Ammon's horn (tissue), 1 donor: ENCODE measurements around the gene PRSS48.
"Not testable (repeated sequence)": the region's sequence is repeated elsewhere in the genome, so short reads cannot be mapped to it uniquely, and the experiment has no call there.

ENCODE experiments used
- DNase-seq: peaks from one replicate; pipeline ENCODE4 v3.0.0-alpha.2; 2016; ENCODE audit warnings: low spot score

PRSS48 gene

GRCh38 chr4:151276787-151277562 is at the start of gene PRSS48:
TSS of gene PRSS48 (plus strand) at chr4:151277161. CDS start at chr4:151277173, 12 bp downstream.
- DNase-seq = peak; percentile 79

GRCh38 chr4:151227172-151227571 is 49.8 kb upstream of the PRSS48 start:
- DNase-seq = no peak

GRCh38 chr4:151227731-151228130 is 49.2 kb upstream of the PRSS48 start:
- DNase-seq = peak; percentile 84

- DNase-seq = no peak
Measured at GRCh38 chr4:151228189-151229119, 48.5 kb upstream of the PRSS48 start.

DNA sequence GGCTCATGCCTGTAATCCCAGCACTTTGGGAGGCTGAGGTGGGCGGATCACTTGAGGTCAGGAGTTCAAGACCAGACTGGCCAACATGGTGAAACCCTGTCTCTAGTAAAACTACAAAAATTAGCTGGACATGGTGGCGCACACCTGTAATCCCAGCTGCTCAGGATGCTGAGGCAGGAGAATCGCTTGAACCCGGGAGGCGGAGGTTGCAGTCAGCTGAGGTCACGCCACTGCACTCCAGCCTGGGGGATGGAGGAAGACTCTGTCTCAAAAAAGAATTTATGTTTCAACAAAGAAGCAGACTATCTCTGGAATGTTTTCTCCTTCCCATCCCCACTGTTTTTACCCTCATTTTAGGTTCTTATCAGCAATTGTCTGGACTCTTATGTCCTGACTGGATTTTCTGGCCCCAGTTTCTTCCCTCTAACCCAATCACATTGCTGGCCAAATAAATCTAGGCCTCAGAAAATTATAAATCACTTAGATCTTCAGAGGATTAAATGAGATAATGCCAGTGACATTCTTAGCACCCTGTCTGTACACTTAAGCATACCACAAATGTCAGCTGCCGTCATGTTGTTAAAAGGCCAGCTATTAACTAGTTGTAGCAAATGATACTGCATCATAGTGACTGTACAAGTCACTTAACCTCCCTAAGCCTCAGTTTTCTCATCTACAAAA is 44.9 kb upstream of the PRSS48 start:
- no peak for DNase-seq

GRCh38 chr4:151233600-151233999 is 43.4 kb upstream of the PRSS48 start:
- no peak for DNase-seq

DNA sequence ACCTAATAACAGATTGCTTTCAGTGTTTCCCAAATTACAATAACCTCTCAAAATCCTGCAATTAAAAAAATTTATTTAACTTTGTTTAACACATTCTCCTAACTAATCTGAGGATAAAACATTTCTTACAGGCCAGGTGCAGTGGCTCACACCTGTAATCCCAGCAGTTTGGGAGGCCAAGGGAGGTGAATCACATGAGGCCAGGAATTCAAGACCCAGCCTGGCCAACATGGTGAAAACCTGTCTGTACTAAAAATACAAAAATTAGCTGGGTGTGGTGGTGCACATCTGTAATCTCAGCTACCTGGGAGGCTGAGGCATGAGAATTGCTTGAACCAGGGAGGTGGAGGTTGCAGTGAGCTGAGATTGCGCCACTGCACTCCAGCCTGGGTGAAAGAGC is 41.6 kb upstream of the PRSS48 start:
- not testable (repeated sequence) for DNase-seq

DNA sequence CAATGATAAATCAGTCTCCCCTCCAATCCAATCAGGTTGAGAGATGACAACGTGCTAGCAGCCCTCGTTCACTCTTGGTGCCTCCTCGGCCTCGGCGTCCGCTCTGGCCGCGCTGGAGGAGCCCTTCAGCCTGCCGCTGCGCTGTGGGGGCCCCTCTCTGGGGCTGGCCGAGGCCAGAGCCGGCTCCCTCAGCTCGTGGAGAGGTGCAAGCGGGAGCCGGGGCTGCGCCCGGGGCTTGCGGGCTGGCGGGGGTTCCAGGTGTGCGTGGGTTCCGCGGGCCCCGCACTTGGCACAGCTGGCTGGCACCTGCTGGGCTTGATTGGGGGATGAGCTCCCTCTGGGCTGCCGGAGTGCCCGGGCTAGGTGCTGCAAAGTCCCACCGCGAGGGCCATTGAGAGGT is 40.9 kb upstream of the PRSS48 start:
- no peak for DNase-seq

- DNase-seq = peak; percentile 61
Measured at GRCh38 chr4:151238477-151238876, 38.5 kb upstream of the PRSS48 start.

DNA sequence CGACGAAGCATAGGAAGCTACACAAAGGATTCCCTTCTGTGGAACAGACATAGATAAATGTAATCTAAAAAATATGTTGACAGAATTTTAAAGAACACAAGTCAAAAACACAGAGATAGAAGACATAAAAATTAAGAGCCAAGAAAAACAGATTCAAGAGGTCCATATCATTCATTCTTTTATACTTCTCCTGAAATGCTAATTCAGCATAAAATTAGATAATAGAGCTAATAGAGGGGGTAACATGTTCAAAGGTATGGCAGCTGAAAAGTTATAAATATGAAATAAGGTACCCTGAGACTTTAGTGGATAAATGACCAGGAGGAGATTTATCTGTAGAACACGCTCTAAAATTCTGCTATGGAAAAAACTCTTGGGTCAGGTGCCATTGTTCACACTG is 37.4 kb upstream of the PRSS48 start:
- DNase-seq = no peak

GRCh38 chr4:151242305-151242704 is 34.7 kb upstream of the PRSS48 start:
- no peak for DNase-seq

DNA sequence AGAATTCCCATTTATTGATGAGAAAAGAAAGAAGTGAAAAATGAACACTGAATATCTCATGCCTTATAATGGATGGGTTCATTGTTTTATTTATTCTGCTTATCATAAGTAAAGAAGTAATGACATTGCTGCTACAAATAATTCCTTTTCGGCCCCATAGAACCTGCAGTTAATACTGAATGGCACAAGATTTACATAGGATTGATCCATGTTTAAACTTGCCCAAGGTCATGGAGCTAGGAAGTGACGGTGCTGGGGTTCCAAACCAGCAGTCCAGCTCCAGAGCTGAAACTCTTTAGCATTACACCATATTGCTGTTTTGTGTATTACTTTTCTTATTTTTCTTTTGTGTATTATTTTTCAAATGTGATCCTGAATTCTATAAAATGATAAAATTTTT is 30.2 kb upstream of the PRSS48 start:
- no peak for DNase-seq

- no peak for DNase-seq
Measured at GRCh38 chr4:151247395-151247794, 29.6 kb upstream of the PRSS48 start.

GRCh38 chr4:151248519-151248918 is 28.4 kb upstream of the PRSS48 start:
- DNase-seq = no peak

DNA sequence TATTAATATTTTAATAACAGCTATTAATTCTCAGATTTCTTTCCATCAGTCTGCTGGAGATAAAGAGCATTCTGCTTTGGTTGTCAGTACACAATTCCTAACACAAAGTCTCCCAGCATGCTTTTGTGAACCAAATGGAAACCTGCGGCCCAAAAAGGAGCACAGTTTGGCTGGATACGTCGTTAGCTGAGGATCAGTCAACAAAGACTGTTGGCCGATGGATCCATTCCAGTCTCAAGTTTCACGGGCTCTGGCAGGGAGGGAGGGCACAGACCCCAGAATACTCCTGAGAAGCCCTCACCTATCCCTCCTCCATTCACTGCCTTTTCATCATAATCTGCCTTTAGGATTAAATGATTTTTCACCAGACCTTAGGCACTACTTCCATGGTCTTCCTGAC is 26.3 kb upstream of the PRSS48 start:
- no peak for DNase-seq

DNA sequence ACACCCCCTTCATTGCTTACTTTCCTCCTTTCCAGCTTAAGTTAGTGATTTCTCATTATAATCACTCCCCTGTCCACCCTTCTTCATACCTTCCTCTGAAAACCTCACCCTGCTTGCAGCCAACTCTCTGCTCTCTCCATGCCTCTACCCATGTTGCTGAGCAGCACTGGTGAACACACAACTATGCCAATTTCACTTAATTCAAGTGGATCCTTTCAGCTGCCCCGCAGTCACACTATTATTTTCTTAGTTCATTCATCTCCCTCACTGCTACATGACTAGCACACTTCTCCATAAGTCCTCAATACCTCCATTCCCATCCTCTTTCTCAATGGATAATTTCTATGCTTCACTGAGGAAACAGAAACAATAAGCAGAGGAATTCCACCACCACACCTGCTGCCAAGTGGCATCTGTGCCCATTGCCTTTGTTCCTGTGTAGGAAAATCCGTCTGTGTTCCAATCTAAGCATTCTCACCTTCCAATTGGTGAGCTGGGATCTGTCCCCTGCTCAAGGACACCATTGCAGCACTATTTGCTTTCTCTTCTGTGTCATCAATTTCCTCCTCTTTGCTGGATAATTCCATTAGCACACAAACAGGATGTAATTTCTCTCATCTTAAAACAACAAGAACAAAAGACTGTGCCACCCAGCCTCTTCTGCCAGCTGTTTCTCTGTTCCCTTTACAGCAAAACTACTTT is 25.2 kb upstream of the PRSS48 start:
- peak; percentile 30 for DNase-seq

- not testable (repeated sequence) for DNase-seq
Measured at GRCh38 chr4:151255226-151255625, 21.7 kb upstream of the PRSS48 start.

DNA sequence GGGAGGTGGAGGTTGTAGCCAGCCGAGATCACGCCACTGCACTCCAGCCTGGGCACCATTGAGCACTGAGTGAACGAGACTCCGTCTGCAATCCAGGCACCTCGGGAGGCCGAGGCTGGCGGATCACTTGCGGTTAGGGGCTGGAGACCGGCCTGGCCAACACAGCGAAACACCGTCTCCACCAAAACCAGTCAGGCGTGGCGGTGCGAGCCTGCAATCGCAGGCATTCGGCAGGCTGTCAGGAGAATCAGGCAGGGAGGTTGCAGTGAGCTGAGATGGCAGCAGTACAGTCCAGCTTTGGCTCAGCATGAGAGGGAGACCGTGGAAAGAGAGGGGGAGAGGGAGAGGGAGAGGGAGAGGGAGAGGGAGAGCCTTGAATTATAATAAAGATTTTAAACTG is 21.3 kb upstream of the PRSS48 start:
- not testable (repeated sequence) for DNase-seq

- no peak for DNase-seq
Measured at GRCh38 chr4:151256134-151256533, 20.8 kb upstream of the PRSS48 start.

- no peak for DNase-seq
Measured at GRCh38 chr4:151257704-151258103, 19.3 kb upstream of the PRSS48 start.

GRCh38 chr4:151259752-151260151 is 17.2 kb upstream of the PRSS48 start:
- no peak for DNase-seq

GRCh38 chr4:151260526-151260925 is 16.4 kb upstream of the PRSS48 start:
- DNase-seq = no peak
